Measurements from ENCODE around the gene SDC4.

The SDC4 gene

GRCh38 chr20:45315672-45316071, 32.6 kb downstream of the SDC4 start:
- Histone ChIP-seq H3K4me3 (ENCODE audit: low read length) (no peak overlapping the region), H3K4me1 (ENCODE audit: insufficient read depth, low read length) (no peaks in the 10 kb centered on the region), H3K27ac (ENCODE audit: low read depth, low read length) (no peak overlapping the region), H3K9me3 (ENCODE audit: insufficient read depth, low read depth, low read length) (no peaks in the 10 kb centered on the region), H3K27me3 (ENCODE audit: insufficient read depth, low read length) (peaks cover 9% of the 10 kb centered on the region), H3K9ac (ENCODE audit: low read depth, low read length) (no peak overlapping the region), H3K36me3 (ENCODE audit: insufficient read depth, low read length) (no peaks in the 10 kb centered on the region)
- WGBS: 93% methylated on average over 4 of the region's 4 CpGs

- no peaks in the 10 kb centered on the region for H3K36me3 ChIP-seq (ENCODE audit: insufficient read depth, low read length)
- H3K9me3 ChIP-seq (ENCODE audit: insufficient read depth, low read depth, low read length): no peaks in the 10 kb centered on the region
- WGBS: 84% methylated on average over 11 of the region's 11 CpGs
- peaks cover 9% of the 10 kb centered on the region for H3K27me3 ChIP-seq (ENCODE audit: insufficient read depth, low read length)
- H3K9ac ChIP-seq (ENCODE audit: low read depth, low read length): no peak overlapping the region
- H3K4me3 ChIP-seq (ENCODE audit: low read length): no peak overlapping the region
- no peak overlapping the region for H3K27ac ChIP-seq (ENCODE audit: low read depth, low read length)
- no peaks in the 10 kb centered on the region for H3K4me1 ChIP-seq (ENCODE audit: insufficient read depth, low read length)
Observed at GRCh38 chr20:45313943-45314342, 34.3 kb downstream of the SDC4 start.

GRCh38 chr20:45313065-45313695, 35.0 kb downstream of the SDC4 start:
- 95% methylated on average over 8 of the region's 8 CpGs for WGBS

GRCh38 chr20:45312241-45312640, 36.0 kb downstream of the SDC4 start:
- H3K27me3 ChIP-seq (ENCODE audit: insufficient read depth, low read length): peaks cover 9% of the 10 kb centered on the region
- 92% methylated on average over 21 of the region's 21 CpGs for WGBS
- 0 out of 2 replicates have a peak, but pooled peaks cover 5% of the 10 kb centered on the region for H3K4me1 ChIP-seq (ENCODE audit: insufficient read depth, low read length)
- H3K27ac ChIP-seq (ENCODE audit: low read depth, low read length): no peak overlapping the region
- H3K4me3 ChIP-seq (ENCODE audit: low read length): no peak overlapping the region; the same call in 1 of the 2 replicates
- H3K36me3 ChIP-seq (ENCODE audit: insufficient read depth, low read length): no peaks in the 10 kb centered on the region
- no peaks in the 10 kb centered on the region for H3K9me3 ChIP-seq (ENCODE audit: insufficient read depth, low read depth, low read length)
- 0 out of 2 replicates have a peak overlapping the region, but pooled peaks have one; percentile 5 for H3K9ac ChIP-seq (ENCODE audit: low read depth, low read length)

More at GRCh38 chr20:45313065-45313695, 35.0 kb downstream of the SDC4 start:
- Histone ChIP-seq H3K4me3 (ENCODE audit: low read length) (no peak overlapping the region), H3K36me3 (ENCODE audit: insufficient read depth, low read length) (no peaks in the 10 kb centered on the region), H3K9ac (ENCODE audit: low read depth, low read length) (no peak overlapping the region), H3K9me3 (ENCODE audit: insufficient read depth, low read depth, low read length) (no peaks in the 10 kb centered on the region), H3K4me1 (ENCODE audit: insufficient read depth, low read length) (0 out of 2 replicates have a peak, but pooled peaks cover 5% of the 10 kb centered on the region), H3K27ac (ENCODE audit: low read depth, low read length) (no peak overlapping the region), H3K27me3 (ENCODE audit: insufficient read depth, low read length) (peaks cover 9% of the 10 kb centered on the region)

- peak overlapping the region; percentile 28; the same call in 1 of the 2 replicates for H3K4me3 ChIP-seq (ENCODE audit: low read length)
Observed at GRCh38 chr20:45311589-45312211, 36.5 kb downstream of the SDC4 start.

GRCh38 chr20:45309075-45309474, 39.1 kb downstream of the SDC4 start:
- Histone ChIP-seq H3K9ac (ENCODE audit: low read depth, low read length) (no peak overlapping the region), H3K4me1 (ENCODE audit: insufficient read depth, low read length) (0 out of 2 replicates have a peak, but pooled peaks cover 5% of the 10 kb centered on the region), H3K27ac (ENCODE audit: low read depth, low read length) (no peak overlapping the region), H3K9me3 (ENCODE audit: insufficient read depth, low read depth, low read length) (no peaks in the 10 kb centered on the region), H3K27me3 (ENCODE audit: insufficient read depth, low read length) (peaks cover 14% of the 10 kb centered on the region), H3K4me3 (ENCODE audit: low read length) (no peak overlapping the region), H3K36me3 (ENCODE audit: insufficient read depth, low read length) (no peaks in the 10 kb centered on the region)
- WGBS: 89% methylated on average over 3 of the region's 3 CpGs

More at GRCh38 chr20:45311589-45312211, 36.5 kb downstream of the SDC4 start:
- H3K9me3 ChIP-seq (ENCODE audit: insufficient read depth, low read depth, low read length): no peaks in the 10 kb centered on the region
- H3K4me1 ChIP-seq (ENCODE audit: insufficient read depth, low read length): 0 out of 2 replicates have a peak, but pooled peaks cover 5% of the 10 kb centered on the region
- no peaks in the 10 kb centered on the region for H3K36me3 ChIP-seq (ENCODE audit: insufficient read depth, low read length)
- peaks cover 9% of the 10 kb centered on the region for H3K27me3 ChIP-seq (ENCODE audit: insufficient read depth, low read length)
- WGBS: 47% methylated on average over 45 of the region's 45 CpGs
- no peak overlapping the region for H3K27ac ChIP-seq (ENCODE audit: low read depth, low read length)
- 0 out of 2 replicates have a peak overlapping the region, but pooled peaks have one; percentile 5 for H3K9ac ChIP-seq (ENCODE audit: low read depth, low read length)

- Histone ChIP-seq H3K9ac (ENCODE audit: low read depth, low read length) (no peak within 1 kb of the TSS), H3K4me1 (ENCODE audit: insufficient read depth, low read length) (0 out of 2 replicates have a peak, but pooled peaks cover 5% of the 10 kb centered on the region), H3K4me3 (ENCODE audit: low read length) (no peak within 1 kb of the TSS), H3K9me3 (ENCODE audit: insufficient read depth, low read depth, low read length) (no peaks in the 10 kb centered on the region), H3K36me3 (ENCODE audit: insufficient read depth, low read length) (no peaks in the 10 kb centered on the region), H3K27ac (ENCODE audit: low read depth, low read length) (no peak within 1 kb of the TSS), H3K27me3 (ENCODE audit: insufficient read depth, low read length) (peaks cover 14% of the 10 kb centered on the region)
- 83% methylated on average over 20 of the region's 20 CpGs for WGBS
Observed at GRCh38 chr20:45308117-45308778, 40.0 kb downstream of the SDC4 start, which contains the start of gene MATN4. TSS of gene MATN4 (minus strand) at chr20:45308299. CDS start at chr20:45305582, 2,717 bp downstream.

- H3K27ac ChIP-seq (ENCODE audit: low read depth, low read length): no peak overlapping the region
- H3K9ac ChIP-seq (ENCODE audit: low read depth, low read length): no peak overlapping the region
- H3K9me3 ChIP-seq (ENCODE audit: insufficient read depth, low read depth, low read length): no peaks in the 10 kb centered on the region
- no peak overlapping the region for H3K4me3 ChIP-seq (ENCODE audit: low read length)
- no peaks in the 10 kb centered on the region for H3K36me3 ChIP-seq (ENCODE audit: insufficient read depth, low read length)
- 0 out of 2 replicates have a peak, but pooled peaks cover 5% of the 10 kb centered on the region for H3K4me1 ChIP-seq (ENCODE audit: insufficient read depth, low read length)
- WGBS: 88% methylated on average over 16 of the region's 16 CpGs
- H3K27me3 ChIP-seq (ENCODE audit: insufficient read depth, low read length): peaks cover 14% of the 10 kb centered on the region
Observed at GRCh38 chr20:45307076-45307640, 41.1 kb downstream of the SDC4 start.

GRCh38 chr20:45306431-45306982, 41.7 kb downstream of the SDC4 start, which contains the start of gene RBPJL:
TSS of gene RBPJL (plus strand) at chr20:45306840. CDS start at chr20:45306923, 83 bp downstream.
- WGBS: 76% methylated on average over 41 of the region's 41 CpGs
- Histone ChIP-seq H3K36me3 (ENCODE audit: insufficient read depth, low read length) (no peaks in the 10 kb centered on the region), H3K4me3 (ENCODE audit: low read length) (peak within 1 kb of the TSS; percentile 19; the same call in 1 of the 2 replicates), H3K4me1 (ENCODE audit: insufficient read depth, low read length) (peaks cover 5% of the 10 kb centered on the region; the same call in 1 of the 2 replicates), H3K9me3 (ENCODE audit: insufficient read depth, low read depth, low read length) (no peaks in the 10 kb centered on the region), H3K9ac (ENCODE audit: low read depth, low read length) (no peak within 1 kb of the TSS), H3K27me3 (ENCODE audit: insufficient read depth, low read length) (peaks cover 11% of the 10 kb centered on the region), H3K27ac (ENCODE audit: low read depth, low read length) (no peak within 1 kb of the TSS)

GRCh38 chr20:45305262-45305661, 43.0 kb downstream of the SDC4 start:
- H3K36me3 ChIP-seq (ENCODE audit: insufficient read depth, low read length): no peaks in the 10 kb centered on the region
- H3K27ac ChIP-seq (ENCODE audit: low read depth, low read length): no peak overlapping the region
- H3K4me3 ChIP-seq (ENCODE audit: low read length): no peak overlapping the region
- H3K9ac ChIP-seq (ENCODE audit: low read depth, low read length): no peak overlapping the region
- 66% methylated on average over 4 of the region's 4 CpGs for WGBS
- H3K27me3 ChIP-seq (ENCODE audit: insufficient read depth, low read length): peaks cover 5% of the 10 kb centered on the region
- H3K4me1 ChIP-seq (ENCODE audit: insufficient read depth, low read length): peaks cover 9% of the 10 kb centered on the region; the same call in 1 of the 2 replicates
- H3K9me3 ChIP-seq (ENCODE audit: insufficient read depth, low read depth, low read length): no peaks in the 10 kb centered on the region

Data from HUES64 (cell line).